Sigmoid colon (tissue), 4 donors: Measurements from ENCODE around the gene PCDHGA1.

Experiments used
- CTCF ChIP-seq, 4 experiments: fragments of 450-650 bp in 3 of 4; fragments of 200-600 bp in 1 of 4; IDR thresholded peaks; one replicate each; pipeline ENCODE4 v1.5.1; 2016 to 2019; ENCODE audit warnings: antibody characterized with exemption in 4 of 4, mild to moderate bottlenecking in 3 of 4, moderate library complexity in 2 of 4
- POLR2AphosphoS5 ChIP-seq, 4 donors: sonication (generic); formaldehyde crosslinking; IDR thresholded peaks; one replicate each; pipeline ENCODE4 v1.6.1; 2017; ENCODE audit warnings: antibody characterized with exemption in 4 of 4

DNA sequence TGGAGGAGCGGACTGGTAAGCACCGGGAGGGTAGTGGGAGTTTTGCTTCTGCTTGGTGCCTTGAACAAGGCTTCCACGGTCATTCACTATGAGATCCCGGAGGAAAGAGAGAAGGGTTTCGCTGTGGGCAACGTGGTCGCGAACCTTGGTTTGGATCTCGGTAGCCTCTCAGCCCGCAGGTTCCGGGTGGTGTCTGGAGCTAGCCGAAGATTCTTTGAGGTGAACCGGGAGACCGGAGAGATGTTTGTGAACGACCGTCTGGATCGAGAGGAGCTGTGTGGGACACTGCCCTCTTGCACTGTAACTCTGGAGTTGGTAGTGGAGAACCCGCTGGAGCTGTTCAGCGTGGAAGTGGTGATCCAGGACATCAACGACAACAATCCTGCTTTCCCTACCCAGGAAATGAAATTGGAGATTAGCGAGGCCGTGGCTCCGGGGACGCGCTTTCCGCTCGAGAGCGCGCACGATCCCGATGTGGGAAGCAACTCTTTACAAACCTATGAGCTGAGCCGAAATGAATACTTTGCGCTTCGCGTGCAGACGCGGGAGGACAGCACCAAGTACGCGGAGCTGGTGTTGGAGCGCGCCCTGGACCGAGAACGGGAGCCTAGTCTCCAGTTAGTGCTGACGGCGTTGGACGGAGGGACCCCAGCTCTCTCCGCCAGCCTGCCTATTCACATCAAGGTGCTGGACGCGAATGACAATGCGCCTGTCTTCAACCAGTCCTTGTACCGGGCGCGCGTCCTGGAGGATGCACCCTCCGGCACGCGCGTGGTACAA lies 146.0 kb downstream of the PCDHGA1 start:
- TF ChIP-seq CTCF (IDR thresholded peaks at IDR 0.05) (no peak), POLR2AphosphoS5 (IDR thresholded peaks at IDR 0.05) (peak in 3 of 4 donors; percentile 21 to 61 (median 52))
